Astrocyte (in vitro differentiated cells and primary cell): ENCODE measurements around the gene TNIK.

Source experiments
- CTCF ChIP-seq: IDR thresholded peaks from 2 replicates; pipeline ENCODE4 v1.5.1; 2011; ENCODE audit warnings: low read depth, mild to moderate bottlenecking, inconsistent platforms, low read length, moderate library complexity; ENCODE audit not compliant: insufficient read depth
- EZH2 ChIP-seq: IDR thresholded peaks from 2 replicates; pipeline ENCODE4 v1.6.1; 2012; ENCODE audit warnings: mild to moderate bottlenecking, low read length, inconsistent platforms; ENCODE audit not compliant: insufficient read depth

- no peak for TF ChIP-seq CTCF
- no peak for TF ChIP-seq EZH2
These were observed 162.3 kb downstream of the TNIK start for GRCh38 chr3:171297951-171298350.
